Mesendoderm (in vitro differentiated cells): ENCODE data around the gene HECTD1.

Experiments
- DNase-seq: peaks from one replicate; pipeline ENCODE4 v3.0.0; 2013
- H2AK5ac ChIP-seq: 2 replicates; pipeline ENCODE4 v1.6.1; 2013; ENCODE audit warnings: low read length, inconsistent platforms
- H2BK120ac ChIP-seq: 2 replicates; pipeline ENCODE4 v1.6.1; 2013; ENCODE audit warnings: low read depth, mild to moderate bottlenecking, low read length, moderate library complexity, mixed read lengths
- H2BK15ac ChIP-seq: replicated peaks from 2 replicates; pipeline ENCODE4 v1.6.1; 2013; ENCODE audit warnings: low read depth, mild to moderate bottlenecking, moderate library complexity
- H2BK5ac ChIP-seq: 2 replicates; pipeline ENCODE4 v1.6.1; 2013; ENCODE audit warnings: low read length, inconsistent platforms
- H3K18ac ChIP-seq: 2 replicates; pipeline ENCODE4 v1.6.1; 2013; ENCODE audit warnings: mild to moderate bottlenecking, low read length, mixed read lengths
- H3K23ac ChIP-seq: one replicate; pipeline ENCODE4 v1.6.1; 2013; ENCODE audit warnings: low read length
- H3K27ac ChIP-seq: 2 replicates; pipeline ENCODE4 v1.5.1; 2013; ENCODE audit warnings: low read depth, mild to moderate bottlenecking, inconsistent platforms, low read length, moderate library complexity
- H3K27me3 ChIP-seq: 2 replicates; pipeline ENCODE4 v1.6.1; 2013; ENCODE audit warnings: low read length, control low read depth, mild to moderate bottlenecking, inconsistent platforms; ENCODE audit not compliant: insufficient read depth, poor library complexity
- H3K36me3 ChIP-seq: 2 replicates; pipeline ENCODE4 v1.6.1; 2013; ENCODE audit warnings: low read length, inconsistent platforms; ENCODE audit not compliant: control insufficient read depth, insufficient read depth
- H3K4ac ChIP-seq: one replicate; pipeline ENCODE4 v1.6.1; 2013; ENCODE audit warnings: low read depth, mild to moderate bottlenecking, low read length, moderate library complexity
- H3K4me1 ChIP-seq: 2 replicates; pipeline ENCODE4 v1.6.1; 2013; ENCODE audit warnings: low read depth, low read length, inconsistent platforms; ENCODE audit not compliant: control insufficient read depth
- H3K4me2 ChIP-seq: 2 replicates; pipeline ENCODE4 v1.6.1; 2013; ENCODE audit warnings: low read length
- H3K4me3 ChIP-seq: 2 replicates; pipeline ENCODE4 v1.5.1; 2013; ENCODE audit warnings: mild to moderate bottlenecking, low read length
- H3K56ac ChIP-seq: one replicate; pipeline ENCODE4 v1.6.1; 2013; ENCODE audit warnings: low read length
- H3K79me1 ChIP-seq: 2 replicates; pipeline ENCODE4 v1.6.1; 2013; ENCODE audit warnings: low read length, inconsistent platforms
- H3K79me2 ChIP-seq: 2 replicates; pipeline ENCODE4 v1.6.1; 2013; ENCODE audit warnings: mild to moderate bottlenecking, low read length; ENCODE audit not compliant: control insufficient read depth, insufficient read depth
- H3K9ac ChIP-seq: 2 replicates; pipeline ENCODE4 v1.6.1; 2013; ENCODE audit warnings: low read length, inconsistent platforms
- H4K5ac ChIP-seq: one replicate; pipeline ENCODE4 v1.6.1; 2013; ENCODE audit warnings: low read length
- H4K8ac ChIP-seq: one replicate; pipeline ENCODE4 v1.6.1; 2013; ENCODE audit warnings: low read depth, mild to moderate bottlenecking, control low read depth, low read length, moderate library complexity
- WGBS: extraction: QIAGEN DNeasy Blood & Tissue Kit; methylation state at CpG from one replicate; pipeline ENCODE4 v1.1.7; 2013; ENCODE audit warnings: low lambda C conversion rate, missing lambda C conversion rate; ENCODE audit not compliant: insufficient coverage; ENCODE audit errors: extremely low coverage; 5-methylcytosine and 5-hydroxymethylcytosine counted together

The HECTD1 gene

DNA sequence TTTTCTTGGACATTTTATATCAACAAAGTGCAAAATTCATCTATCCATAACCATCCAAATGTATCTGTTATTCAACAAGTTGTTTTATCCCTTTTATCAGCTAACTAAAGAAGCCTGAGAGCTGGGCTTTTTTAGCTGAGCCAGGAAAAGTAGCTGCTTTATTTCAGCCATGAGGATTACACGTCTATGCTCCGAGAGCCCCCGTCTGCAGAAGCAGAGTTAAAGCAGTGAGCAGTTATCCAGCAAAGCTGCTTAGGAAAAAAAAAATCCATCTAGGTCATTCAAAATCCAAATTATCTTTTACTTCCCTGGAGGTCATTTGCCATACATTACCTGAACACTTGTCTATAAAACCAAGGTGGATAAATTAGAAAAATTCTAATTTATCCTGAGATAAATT is 15.7 kb upstream of the HECTD1 start:
- no CpG with 5 or more reads among the region's 3 CpGs for WGBS
- Histone ChIP-seq H3K27me3 (no peaks in the 10 kb centered on the region), H4K5ac (no peak overlapping the region), H2BK120ac (no peak overlapping the region), H3K79me2 (no peaks in the 10 kb centered on the region), H3K79me1 (no peaks in the 10 kb centered on the region), H3K9ac (no peak overlapping the region), H2BK5ac (no peak overlapping the region), H3K56ac (no peak overlapping the region), H3K4me2 (no peak overlapping the region), H3K23ac (no peak overlapping the region), H3K27ac (no peak overlapping the region), H4K8ac (no peak overlapping the region), H3K4me1 (no peaks in the 10 kb centered on the region), H3K4ac (no peak overlapping the region), H3K36me3 (no peaks in the 10 kb centered on the region), H2BK15ac (no peak overlapping the region), H2AK5ac (no peak overlapping the region), H3K18ac (no peak overlapping the region), H3K4me3 (no peak overlapping the region)
- DNase-seq, result no peak

DNA sequence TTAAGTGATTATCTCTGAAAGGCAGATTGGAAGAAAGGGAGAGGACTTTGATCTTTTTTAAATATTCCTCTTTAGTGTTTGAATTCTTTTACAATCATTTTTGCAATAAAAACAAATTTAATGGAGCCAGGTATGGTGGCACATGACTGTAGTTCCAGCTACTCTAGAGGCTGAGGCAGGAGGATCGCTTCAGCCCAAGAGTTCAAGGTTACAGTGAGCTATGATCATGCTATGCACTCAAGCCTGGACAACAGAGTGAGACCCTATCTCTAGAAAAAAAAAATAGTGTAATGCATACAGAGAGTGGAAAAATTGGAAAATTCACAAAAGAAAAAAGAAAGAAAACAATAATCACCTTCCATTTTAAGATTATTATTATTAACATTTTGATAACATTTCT is 15.2 kb upstream of the HECTD1 start:
- Histone ChIP-seq H2BK5ac (no peak overlapping the region), H4K8ac (no peak overlapping the region), H3K18ac (no peak overlapping the region), H3K4me1 (no peaks in the 10 kb centered on the region), H3K23ac (no peak overlapping the region), H3K4me3 (no peak overlapping the region), H3K4ac (no peak overlapping the region), H3K27ac (no peak overlapping the region), H3K9ac (no peak overlapping the region), H3K36me3 (no peaks in the 10 kb centered on the region), H3K79me2 (no peaks in the 10 kb centered on the region), H2AK5ac (no peak overlapping the region), H3K79me1 (no peaks in the 10 kb centered on the region), H2BK120ac (no peak overlapping the region), H3K4me2 (no peak overlapping the region), H4K5ac (no peak overlapping the region), H3K56ac (no peak overlapping the region), H3K27me3 (no peaks in the 10 kb centered on the region), H2BK15ac (no peak overlapping the region)
- WGBS, result no CpG with 5 or more reads among the region's 1 CpG
- no peak for DNase-seq

DNA sequence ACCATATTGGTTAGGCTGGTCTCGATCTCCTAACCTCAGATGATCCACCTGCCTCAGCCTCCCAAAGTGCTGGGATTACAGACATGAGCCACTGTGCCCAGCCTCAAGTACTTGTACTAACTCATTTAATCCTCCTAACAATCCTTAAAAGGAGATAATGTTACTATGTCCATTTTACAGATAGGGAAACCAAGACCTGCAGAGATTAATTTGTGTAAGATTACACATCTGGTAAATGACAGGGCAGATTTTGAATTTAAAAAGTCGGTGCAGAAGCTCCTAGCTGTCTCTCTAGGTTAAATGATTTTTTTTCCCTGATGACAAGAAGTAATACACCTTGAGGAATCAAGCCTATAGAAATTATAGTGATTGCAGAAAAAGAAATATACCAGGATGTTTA is 13.7 kb upstream of the HECTD1 start:
- H3K79me2 ChIP-seq, result no peaks in the 10 kb centered on the region
- no peaks in the 10 kb centered on the region for H3K79me1 ChIP-seq
- H3K4me3 ChIP-seq, result no peak overlapping the region
- no peak overlapping the region for H3K27ac ChIP-seq
- no peak overlapping the region for H2BK120ac ChIP-seq
- no peak overlapping the region for H3K4ac ChIP-seq
- no peak overlapping the region for H3K18ac ChIP-seq
- H3K36me3 ChIP-seq, result no peaks in the 10 kb centered on the region
- H3K4me1 ChIP-seq, result no peaks in the 10 kb centered on the region
- H4K8ac ChIP-seq, result no peak overlapping the region
- no peaks in the 10 kb centered on the region for H3K27me3 ChIP-seq
- no peak overlapping the region for H3K56ac ChIP-seq
- no peak overlapping the region for H3K23ac ChIP-seq
- no peak overlapping the region for H4K5ac ChIP-seq
- H3K9ac ChIP-seq, result no peak overlapping the region
- WGBS, result no CpG with 5 or more reads among the region's 2 CpGs
- no peak overlapping the region for H2BK15ac ChIP-seq
- H2AK5ac ChIP-seq, result no peak overlapping the region
- H3K4me2 ChIP-seq, result no peak overlapping the region
- DNase-seq, result no peak
- no peak overlapping the region for H2BK5ac ChIP-seq

DNA sequence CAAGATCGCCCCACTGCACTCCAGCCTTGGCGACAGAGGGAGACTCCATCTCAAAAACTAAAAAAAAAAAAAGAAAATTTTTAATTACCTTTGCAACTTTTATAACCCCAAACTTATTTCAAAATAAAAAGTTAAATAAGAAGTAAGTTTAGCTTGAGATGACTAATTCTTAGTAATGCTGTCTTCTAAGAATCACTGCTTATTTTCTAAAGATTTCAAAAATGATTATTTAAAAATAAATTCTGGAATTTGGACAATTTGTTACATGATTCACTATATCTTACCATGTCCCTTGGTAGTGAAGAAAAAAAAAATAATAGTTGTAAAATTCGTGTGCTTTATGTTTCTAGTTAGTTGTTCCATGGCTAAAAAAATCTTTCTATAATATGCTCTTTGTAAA is 11.6 kb upstream of the HECTD1 start:
- Histone ChIP-seq H3K27ac (no peak overlapping the region), H3K27me3 (no peaks in the 10 kb centered on the region), H4K5ac (no peak overlapping the region), H3K4me2 (no peak overlapping the region), H4K8ac (no peak overlapping the region), H3K9ac (no peak overlapping the region), H3K4me1 (no peaks in the 10 kb centered on the region), H2AK5ac (no peak overlapping the region), H3K56ac (no peak overlapping the region), H3K4ac (no peak overlapping the region), H3K79me2 (no peaks in the 10 kb centered on the region), H3K4me3 (no peak overlapping the region), H2BK120ac (no peak overlapping the region), H2BK15ac (no peak overlapping the region), H3K23ac (no peak overlapping the region), H2BK5ac (no peak overlapping the region), H3K36me3 (no peaks in the 10 kb centered on the region), H3K79me1 (no peaks in the 10 kb centered on the region), H3K18ac (no peak overlapping the region)
- no CpG with 5 or more reads among the region's 3 CpGs for WGBS
- no peak for DNase-seq

DNA sequence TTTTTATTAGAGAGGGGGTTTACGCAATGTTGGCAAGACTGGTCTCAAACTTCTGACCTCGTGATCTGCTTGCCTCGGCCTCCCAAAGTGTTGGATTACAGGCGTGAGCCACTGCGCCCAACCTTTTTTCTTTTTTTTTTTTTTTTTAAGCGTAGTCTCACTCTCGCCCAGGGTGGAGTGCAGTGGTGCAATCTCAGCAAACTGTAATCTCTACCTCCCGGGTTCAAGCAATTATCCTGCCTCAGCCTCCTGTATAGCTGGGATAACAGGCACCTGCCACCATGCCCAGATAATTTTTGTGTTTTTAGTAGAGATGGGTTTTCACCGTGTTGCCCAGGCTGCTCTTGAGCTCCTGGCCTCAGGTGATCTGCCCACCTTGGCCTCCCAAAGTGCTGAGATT is 8.8 kb upstream of the HECTD1 start:
- Histone ChIP-seq H2BK15ac (no peak overlapping the region), H2BK120ac (no peak overlapping the region), H4K5ac (no peak overlapping the region), H3K79me2 (no peaks in the 10 kb centered on the region), H3K4me1 (no peaks in the 10 kb centered on the region), H3K56ac (no peak overlapping the region), H2BK5ac (no peak overlapping the region), H4K8ac (no peak overlapping the region), H3K4me2 (no peak overlapping the region), H3K36me3 (no peaks in the 10 kb centered on the region), H3K4me3 (no peak overlapping the region), H3K9ac (no peak overlapping the region), H3K18ac (no peak overlapping the region), H3K4ac (no peak overlapping the region), H3K27ac (no peak overlapping the region), H3K23ac (no peak overlapping the region), H2AK5ac (no peak overlapping the region), H3K79me1 (no peaks in the 10 kb centered on the region), H3K27me3 (no peaks in the 10 kb centered on the region)
- no peak for DNase-seq
- no CpG with 5 or more reads among the region's 9 CpGs for WGBS

DNA sequence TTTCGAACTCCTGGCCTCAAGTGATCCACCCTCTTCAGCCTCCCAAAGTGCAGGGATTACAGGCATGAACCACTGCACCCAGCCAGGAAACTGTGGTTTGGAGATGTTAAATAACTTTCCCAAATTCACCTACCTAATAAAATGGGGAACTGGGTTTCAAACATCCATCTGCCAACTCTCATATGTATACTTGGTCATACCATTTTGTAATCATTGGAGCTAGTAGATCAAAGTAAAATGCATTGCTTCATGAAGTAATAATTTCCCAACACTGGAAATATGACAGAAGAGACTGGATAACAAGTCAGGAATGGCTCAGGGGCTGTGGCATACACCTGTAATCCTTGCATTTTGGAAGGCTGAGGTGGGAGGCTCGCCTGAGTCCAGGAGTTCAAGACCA is 5.3 kb upstream of the HECTD1 start:
- Histone ChIP-seq H3K9ac (no peak overlapping the region), H3K79me1 (no peaks in the 10 kb centered on the region), H3K79me2 (no peaks in the 10 kb centered on the region), H3K18ac (no peak overlapping the region), H3K4ac (no peak overlapping the region), H3K4me3 (no peak overlapping the region), H3K27ac (no peak overlapping the region), H2BK120ac (no peak overlapping the region), H3K56ac (no peak overlapping the region), H3K27me3 (no peaks in the 10 kb centered on the region), H3K23ac (no peak overlapping the region), H2BK15ac (no peak overlapping the region), H3K36me3 (no peaks in the 10 kb centered on the region), H3K4me2 (no peak overlapping the region), H3K4me1 (no peaks in the 10 kb centered on the region), H2BK5ac (no peak overlapping the region), H4K8ac (no peak overlapping the region), H4K5ac (no peak overlapping the region), H2AK5ac (no peak overlapping the region)
- WGBS, result no CpG with 5 or more reads among the region's 2 CpGs
- DNase-seq, result no peak
